Astrocyte (in vitro differentiated cells and primary cell): ENCODE results near the gene SESN2. TPM values are rescaled to one million over a fixed set of nuclear protein-coding genes. Genes with fewer than 3 reads are reported as not detected.

Source experiments
- DNase-seq: peaks from one replicate; pipeline ENCODE4 v3.0.0-alpha.2; 2010; ENCODE audit warnings: low read depth
- FAIRE-seq: peaks from 2 replicates; lab custom pipeline; 2011; peaks lifted over from hg19 to GRCh38; lab: Jason Lieb, UNC
- H2AFZ ChIP-seq: 2 replicates; pipeline ENCODE4 v1.6.0; 2012; ENCODE audit warnings: low read depth, low read length, inconsistent platforms
- H3K27ac ChIP-seq: 2 replicates; pipeline ENCODE4 v1.5.1; 2011; ENCODE audit warnings: low read depth, low read length, inconsistent platforms
- H3K27me3 ChIP-seq: 2 replicates; pipeline ENCODE4 v1.6.0; 2011; ENCODE audit warnings: low read length, inconsistent platforms; ENCODE audit not compliant: insufficient read depth
- H3K36me3 ChIP-seq: 2 replicates; pipeline ENCODE4 v1.5.1; 2011; ENCODE audit warnings: low read length, inconsistent platforms; ENCODE audit not compliant: insufficient read depth
- H3K4me1 ChIP-seq: 2 replicates; pipeline ENCODE4 v1.5.1; 2011; ENCODE audit warnings: low read length, inconsistent platforms; ENCODE audit not compliant: insufficient read depth
- H3K4me2 ChIP-seq: 2 replicates; pipeline ENCODE4 v1.6.0; 2012; ENCODE audit warnings: low read length, inconsistent platforms
- H3K4me3 ChIP-seq: 2 replicates; pipeline ENCODE4 v1.5.1; 2011; ENCODE audit warnings: low read depth, mild to moderate bottlenecking, low read length, inconsistent platforms; ENCODE audit not compliant: insufficient read depth
- H3K79me2 ChIP-seq: 2 replicates; pipeline ENCODE4 v1.6.0; 2012; ENCODE audit warnings: mild to moderate bottlenecking, low read length, inconsistent platforms; ENCODE audit not compliant: insufficient read depth
- H3K9ac ChIP-seq: 2 replicates; pipeline ENCODE4 v1.6.0; 2012; ENCODE audit warnings: mild to moderate bottlenecking, low read length, inconsistent platforms
- H3K9me3 ChIP-seq: 2 replicates; pipeline ENCODE4 v1.5.1; 2012; ENCODE audit warnings: low read depth, mild to moderate bottlenecking, low read length, inconsistent platforms; ENCODE audit not compliant: insufficient read depth
- H4K20me1 ChIP-seq: 2 replicates; pipeline ENCODE4 v1.6.0; 2012; ENCODE audit warnings: low read length, inconsistent platforms; ENCODE audit not compliant: insufficient read depth
- H3K27ac Mint-ChIP-seq: one replicate; pipeline ENCODE4 v1.8.0; 2021; ENCODE audit warnings: mild to moderate bottlenecking, mixed read lengths; ENCODE audit not compliant: unreplicated experiment
- H3K27me3 Mint-ChIP-seq: one replicate; pipeline ENCODE4 v1.8.0; 2021; ENCODE audit warnings: low read depth, mixed read lengths; ENCODE audit not compliant: unreplicated experiment
- H3K36me3 Mint-ChIP-seq: one replicate; pipeline ENCODE4 v1.8.0; 2021; ENCODE audit warnings: low read depth, mixed read lengths; ENCODE audit not compliant: unreplicated experiment
- H3K4me1 Mint-ChIP-seq: one replicate; pipeline ENCODE4 v1.8.0; 2021; ENCODE audit warnings: low read depth, mixed read lengths; ENCODE audit not compliant: unreplicated experiment
- H3K4me3 Mint-ChIP-seq: one replicate; pipeline ENCODE4 v1.8.0; 2021; ENCODE audit warnings: mild to moderate bottlenecking, moderate library complexity, mixed read lengths; ENCODE audit not compliant: unreplicated experiment
- H3K9me3 Mint-ChIP-seq: one replicate; pipeline ENCODE4 v1.8.0; 2021; ENCODE audit warnings: mild to moderate bottlenecking, mixed read lengths; ENCODE audit not compliant: unreplicated experiment
- CTCF ChIP-seq: IDR thresholded peaks from 2 replicates; pipeline ENCODE4 v1.5.1; 2011; ENCODE audit warnings: low read depth, mild to moderate bottlenecking, inconsistent platforms, low read length, moderate library complexity; ENCODE audit not compliant: insufficient read depth
- EZH2 ChIP-seq: IDR thresholded peaks from 2 replicates; pipeline ENCODE4 v1.6.1; 2012; ENCODE audit warnings: mild to moderate bottlenecking, low read length, inconsistent platforms; ENCODE audit not compliant: insufficient read depth
- total RNA-seq: library from RNA; stranded (reverse); gene quantifications from 2 replicates; pipeline ENCODE4 v1.2.1, GENCODE V29; 2021

The SESN2 gene
- total RNA-seq, 1 donor from 2014 or later = 78.3 TPM

GRCh38 chr1:28249013-28249865, 10.1 kb upstream of the SESN2 start:
- peaks cover 33% of the 10 kb centered on the region for H3K4me1 ChIP-seq
- Mint-ChIP-seq H3K4me1 (peaks cover 26% of the 10 kb centered on the region), H3K9me3 (no peaks in the 10 kb centered on the region), H3K27me3 (no peaks in the 10 kb centered on the region), H3K4me3 (no peak overlapping the region), H3K27ac (peak overlapping the region; percentile 98), H3K36me3 (no peaks in the 10 kb centered on the region)
- H3K9me3 ChIP-seq = no peaks in the 10 kb centered on the region
- peak; percentile 65 for DNase-seq
- no peaks in the 10 kb centered on the region for H3K36me3 ChIP-seq
- H3K9ac ChIP-seq = peak overlapping the region; percentile 40
- peak overlapping the region; percentile 87 for H3K4me2 ChIP-seq
- peaks cover 3% of the 10 kb centered on the region for H3K79me2 ChIP-seq
- H3K4me3 ChIP-seq = no peak overlapping the region
- H2AFZ ChIP-seq = peak overlapping the region; percentile 78
- H3K27ac ChIP-seq = no peak overlapping the region
- no peaks in the 10 kb centered on the region for H3K27me3 ChIP-seq
- no peak for FAIRE-seq
- TF ChIP-seq CTCF = no peak
- TF ChIP-seq EZH2 = no peak
- H4K20me1 ChIP-seq = no peaks in the 10 kb centered on the region

DNA sequence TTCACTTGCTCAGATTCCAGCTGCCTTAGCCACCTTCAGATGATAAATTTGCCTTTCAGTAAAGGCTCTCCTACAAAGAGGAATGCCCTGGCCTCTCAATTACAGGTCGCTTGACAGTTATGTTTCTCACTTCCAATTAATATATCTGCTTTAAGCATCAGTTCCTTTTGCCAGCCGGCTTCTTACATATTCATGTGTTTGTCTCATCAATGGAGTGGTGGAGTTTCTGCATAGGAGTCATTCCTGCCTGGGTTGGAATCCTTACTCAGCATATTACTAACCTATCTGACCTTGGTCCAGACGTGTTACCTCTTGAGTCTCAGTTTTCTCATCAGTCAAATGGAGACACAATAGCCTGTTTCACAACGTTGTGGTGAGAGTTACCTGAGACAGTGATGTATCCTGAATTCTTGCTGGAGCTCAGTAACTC, 9.4 kb upstream of the SESN2 start:
- H3K4me2 ChIP-seq = no peak overlapping the region
- Mint-ChIP-seq H3K4me3 (no peak overlapping the region), H3K27me3 (no peaks in the 10 kb centered on the region), H3K9me3 (no peaks in the 10 kb centered on the region), H3K36me3 (no peaks in the 10 kb centered on the region), H3K4me1 (peaks cover 26% of the 10 kb centered on the region), H3K27ac (peak overlapping the region; percentile 98)
- no peak for TF ChIP-seq EZH2
- no peak for TF ChIP-seq CTCF
- H3K4me3 ChIP-seq = no peak overlapping the region
- no peak overlapping the region for H3K9ac ChIP-seq
- FAIRE-seq (no peak), DNase-seq (no peak)
- H3K27ac ChIP-seq = no peak overlapping the region
- no peaks in the 10 kb centered on the region for H3K36me3 ChIP-seq
- H3K4me1 ChIP-seq = peaks cover 33% of the 10 kb centered on the region
- H4K20me1 ChIP-seq = no peaks in the 10 kb centered on the region
- H3K9me3 ChIP-seq = no peaks in the 10 kb centered on the region
- no peaks in the 10 kb centered on the region for H3K27me3 ChIP-seq
- peaks cover 3% of the 10 kb centered on the region for H3K79me2 ChIP-seq
- no peak overlapping the region for H2AFZ ChIP-seq
